ENCODE measurements around the gene RAB38.

DNA sequence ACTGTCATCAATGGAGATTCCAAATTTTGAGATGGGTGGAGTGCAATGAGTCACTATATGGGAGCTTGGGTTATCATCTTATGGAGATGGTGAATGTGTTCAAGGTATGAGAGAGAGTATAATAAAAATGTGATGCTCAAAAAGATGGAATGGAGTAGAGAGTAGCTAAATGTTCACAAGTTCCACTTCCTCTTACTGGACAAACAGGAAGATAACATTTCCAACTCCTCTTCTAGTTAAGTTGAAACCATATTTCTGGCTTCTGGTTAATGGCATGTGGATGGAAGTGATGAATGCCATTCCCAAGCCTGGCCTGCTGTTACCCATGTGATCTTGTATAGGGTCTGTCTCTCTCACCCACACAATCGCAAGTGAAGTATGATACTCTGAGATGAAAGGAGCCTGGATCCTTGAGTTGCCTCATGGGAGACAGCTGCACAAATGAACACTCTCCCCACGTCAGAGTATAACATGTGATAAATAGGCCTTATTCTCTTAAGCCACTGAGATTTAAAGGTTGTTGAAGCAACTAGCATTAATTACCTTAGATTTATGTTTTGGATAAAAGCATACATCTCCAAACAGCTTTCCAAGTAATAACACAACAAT is 111.0 kb downstream of the RAB38 start:
- TF ChIP-seq, protein P1, sequence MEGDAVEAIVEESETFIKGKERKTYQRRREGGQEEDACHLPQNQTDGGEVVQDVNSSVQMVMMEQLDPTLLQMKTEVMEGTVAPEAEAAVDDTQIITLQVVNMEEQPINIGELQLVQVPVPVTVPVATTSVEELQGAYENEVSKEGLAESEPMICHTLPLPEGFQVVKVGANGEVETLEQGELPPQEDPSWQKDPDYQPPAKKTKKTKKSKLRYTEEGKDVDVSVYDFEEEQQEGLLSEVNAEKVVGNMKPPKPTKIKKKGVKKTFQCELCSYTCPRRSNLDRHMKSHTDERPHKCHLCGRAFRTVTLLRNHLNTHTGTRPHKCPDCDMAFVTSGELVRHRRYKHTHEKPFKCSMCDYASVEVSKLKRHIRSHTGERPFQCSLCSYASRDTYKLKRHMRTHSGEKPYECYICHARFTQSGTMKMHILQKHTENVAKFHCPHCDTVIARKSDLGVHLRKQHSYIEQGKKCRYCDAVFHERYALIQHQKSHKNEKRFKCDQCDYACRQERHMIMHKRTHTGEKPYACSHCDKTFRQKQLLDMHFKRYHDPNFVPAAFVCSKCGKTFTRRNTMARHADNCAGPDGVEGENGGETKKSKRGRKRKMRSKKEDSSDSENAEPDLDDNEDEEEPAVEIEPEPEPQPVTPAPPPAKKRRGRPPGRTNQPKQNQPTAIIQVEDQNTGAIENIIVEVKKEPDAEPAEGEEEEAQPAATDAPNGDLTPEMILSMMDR (IDR thresholded peaks at IDR 0.05) = no peak
- TF ChIP-seq POLR2A (IDR thresholded peaks at IDR 0.05) = no peak
